Measurements from ENCODE around the gene SLC25A44. TPM values are rescaled to one million over a fixed set of nuclear protein-coding genes. Genes with fewer than 3 reads are reported as not detected.
A peak's percentile ranks its signal among the peaks of the same experiment; 100 is the strongest.

The SLC25A44 gene
- polyA plus RNA-seq, 3 donors, result 28.4 to 38.0 (median 29.6) TPM

GRCh38 chr1:156233426-156234127, 39.7 kb downstream of the SLC25A44 start:
- DNase-seq, result no peak

- no peak for DNase-seq
Measured at GRCh38 chr1:156236164-156236563, 42.3 kb downstream of the SLC25A44 start.

- DNase-seq, result no peak
Measured at GRCh38 chr1:156238248-156238647, 44.3 kb downstream of the SLC25A44 start.

- no peak for DNase-seq
Measured at GRCh38 chr1:156241311-156241811, 47.5 kb downstream of the SLC25A44 start.

GRCh38 chr1:156241926-156242325, 48.0 kb downstream of the SLC25A44 start, which contains the start of gene BGLAP:
Gene BGLAP, plus strand, starts transcription at chr1:156242184. Its CDS starts 48 bp downstream, at chr1:156242232.
- DNase-seq, result no peak

GRCh38 chr1:156242738-156243137, 48.8 kb downstream of the SLC25A44 start:
- no peak for DNase-seq

- no peak for DNase-seq
Measured at GRCh38 chr1:156244126-156244525, 50.2 kb downstream of the SLC25A44 start.

GRCh38 chr1:156244712-156245111, 50.8 kb downstream of the SLC25A44 start:
- no peak for DNase-seq

- DNase-seq, result peak; percentile 24
Measured at GRCh38 chr1:156245451-156246232, 51.7 kb downstream of the SLC25A44 start.

- no peak for DNase-seq
Measured at GRCh38 chr1:156246241-156246780, 52.4 kb downstream of the SLC25A44 start.

- DNase-seq, result no peak
Measured at GRCh38 chr1:156246781-156247459, 53.0 kb downstream of the SLC25A44 start.

- no peak for DNase-seq
Measured at GRCh38 chr1:156247460-156248322, 53.8 kb downstream of the SLC25A44 start, which contains the start of gene PAQR6. Gene PAQR6, minus strand, starts transcription at chr1:156248056. Its CDS starts 1,325 bp downstream, at chr1:156246731.

GRCh38 chr1:156248323-156248683, 54.4 kb downstream of the SLC25A44 start:
- no peak for DNase-seq

GRCh38 chr1:156249593-156249992, 55.7 kb downstream of the SLC25A44 start:
- no peak for DNase-seq

GRCh38 chr1:156251527-156251926, 57.6 kb downstream of the SLC25A44 start:
- no peak for DNase-seq

- DNase-seq, result no peak
Measured at GRCh38 chr1:156253634-156254033, 59.7 kb downstream of the SLC25A44 start.

- DNase-seq, result no peak
Measured at GRCh38 chr1:156257711-156258110, 63.8 kb downstream of the SLC25A44 start.

- no peak for DNase-seq
Measured at GRCh38 chr1:156258859-156259258, 65.0 kb downstream of the SLC25A44 start.

GRCh38 chr1:156259805-156260204, 65.9 kb downstream of the SLC25A44 start:
- no peak for DNase-seq

GRCh38 chr1:156260896-156261295, 67.0 kb downstream of the SLC25A44 start:
- no peak for DNase-seq
